RWPE2 (cell line): ENCODE results near the gene IGF2R.
"Not testable (repeated sequence)": the region's sequence is repeated elsewhere in the genome, so short reads cannot be mapped to it uniquely, and the experiment has no call there.

Source experiments
- ATAC-seq: fragments of 200-7000 bp; cut with Tn5 transposase; 3 replicates; pipeline ENCODE4 v1.9.1; 2021; ENCODE audit warnings: low read depth
- DNase-seq: peaks from one replicate; pipeline ENCODE4 v3.0.0-alpha.2; 2020; ENCODE audit warnings: low spot score
- H3K27ac ChIP-seq: fragments of 450-650 bp; 2 replicates; pipeline ENCODE4 v1.5.1; 2017; ENCODE audit warnings: mild to moderate bottlenecking; ENCODE audit not compliant: poor library complexity, severe bottlenecking
- H3K27me3 ChIP-seq: fragments of 250-450 bp; sonication (Bioruptor Pico); 2 replicates; pipeline ENCODE4 v1.5.1; 2021; ENCODE audit warnings: mild to moderate bottlenecking, moderate library complexity; ENCODE audit not compliant: insufficient read depth, poor library complexity, severe bottlenecking
- H3K36me3 ChIP-seq: fragments of 250-450 bp; sonication (Bioruptor Pico); 2 replicates; pipeline ENCODE4 v1.5.1; 2020; ENCODE audit warnings: low read depth, mild to moderate bottlenecking, moderate library complexity
- H3K4me1 ChIP-seq: fragments of 250-450 bp; sonication (Bioruptor Pico); 2 replicates; pipeline ENCODE4 v1.5.1; 2021; ENCODE audit warnings: mild to moderate bottlenecking, moderate library complexity; ENCODE audit not compliant: insufficient read depth, poor library complexity, severe bottlenecking
- H3K4me3 ChIP-seq: fragments of 250-450 bp; sonication (Bioruptor Pico); 2 replicates; pipeline ENCODE4 v1.5.1; 2021; ENCODE audit warnings: mild to moderate bottlenecking, moderate library complexity; ENCODE audit not compliant: severe bottlenecking
- H3K9me3 ChIP-seq: fragments of 250-450 bp; sonication (Bioruptor Pico); 2 replicates; pipeline ENCODE4 v1.5.1; 2021; ENCODE audit warnings: mild to moderate bottlenecking, moderate library complexity; ENCODE audit not compliant: severe bottlenecking
- TF ChIP-seq, protein P1 (sequence below): fragments of 450-650 bp; IDR thresholded peaks from one replicate; pipeline ENCODE4 v1.5.1; 2017; ENCODE audit warnings: mild to moderate bottlenecking, moderate library complexity; ENCODE audit not compliant: poor library complexity, severe bottlenecking

The IGF2R gene

DNA sequence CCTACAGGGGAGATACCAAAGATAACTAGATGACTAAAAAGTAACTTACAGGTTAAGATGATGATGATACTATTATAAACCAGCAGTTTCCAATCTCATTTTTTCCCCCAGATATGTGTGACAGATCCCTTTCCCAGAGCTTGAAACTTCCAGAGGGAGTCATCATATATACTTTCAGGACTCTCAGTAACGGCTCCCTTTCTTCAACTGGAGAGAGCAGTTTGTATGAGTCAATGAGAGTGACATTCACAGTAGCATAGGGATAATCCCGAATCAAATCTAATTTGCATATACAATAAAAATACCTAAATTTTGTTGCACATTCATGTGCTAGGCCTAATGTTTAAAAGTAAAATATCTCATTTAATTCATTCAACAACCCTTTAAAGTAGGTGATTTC is 29.7 kb downstream of the IGF2R start:
- no peak for DNase-seq
- ATAC-seq: no peak
- H3K27ac ChIP-seq: no peak overlapping the region
- H3K27me3 ChIP-seq: no peaks in the 10 kb centered on the region
- H3K4me1 ChIP-seq: no peaks in the 10 kb centered on the region
- no peak overlapping the region for H3K4me3 ChIP-seq
- TF ChIP-seq, protein P1, sequence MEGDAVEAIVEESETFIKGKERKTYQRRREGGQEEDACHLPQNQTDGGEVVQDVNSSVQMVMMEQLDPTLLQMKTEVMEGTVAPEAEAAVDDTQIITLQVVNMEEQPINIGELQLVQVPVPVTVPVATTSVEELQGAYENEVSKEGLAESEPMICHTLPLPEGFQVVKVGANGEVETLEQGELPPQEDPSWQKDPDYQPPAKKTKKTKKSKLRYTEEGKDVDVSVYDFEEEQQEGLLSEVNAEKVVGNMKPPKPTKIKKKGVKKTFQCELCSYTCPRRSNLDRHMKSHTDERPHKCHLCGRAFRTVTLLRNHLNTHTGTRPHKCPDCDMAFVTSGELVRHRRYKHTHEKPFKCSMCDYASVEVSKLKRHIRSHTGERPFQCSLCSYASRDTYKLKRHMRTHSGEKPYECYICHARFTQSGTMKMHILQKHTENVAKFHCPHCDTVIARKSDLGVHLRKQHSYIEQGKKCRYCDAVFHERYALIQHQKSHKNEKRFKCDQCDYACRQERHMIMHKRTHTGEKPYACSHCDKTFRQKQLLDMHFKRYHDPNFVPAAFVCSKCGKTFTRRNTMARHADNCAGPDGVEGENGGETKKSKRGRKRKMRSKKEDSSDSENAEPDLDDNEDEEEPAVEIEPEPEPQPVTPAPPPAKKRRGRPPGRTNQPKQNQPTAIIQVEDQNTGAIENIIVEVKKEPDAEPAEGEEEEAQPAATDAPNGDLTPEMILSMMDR: no peak
- H3K9me3 ChIP-seq: peaks cover 5% of the 10 kb centered on the region
- peaks cover 38% of the 10 kb centered on the region for H3K36me3 ChIP-seq

DNA sequence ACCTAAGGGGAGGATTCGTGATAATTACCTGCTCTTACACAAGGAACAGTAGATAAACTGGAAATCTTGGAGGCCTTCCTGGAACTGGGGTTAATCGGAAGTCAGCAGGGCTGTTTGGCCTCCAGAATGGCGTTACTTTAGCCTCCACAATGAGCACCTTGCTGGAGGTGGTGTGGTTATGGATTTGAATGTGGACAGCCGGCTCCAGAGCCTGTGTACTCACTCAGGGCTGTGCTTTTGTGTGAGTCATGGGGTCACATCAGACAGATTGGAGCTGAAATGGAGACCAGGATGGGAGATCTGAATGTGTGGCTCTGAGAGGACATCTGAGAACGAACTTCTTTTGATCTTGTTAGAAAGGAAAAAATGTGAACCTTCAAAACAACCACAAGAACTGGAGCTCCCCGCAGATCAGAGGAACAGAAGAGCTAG is 30.4 kb downstream of the IGF2R start:
- no peak for DNase-seq
- H3K36me3 ChIP-seq: peaks cover 38% of the 10 kb centered on the region

DNA sequence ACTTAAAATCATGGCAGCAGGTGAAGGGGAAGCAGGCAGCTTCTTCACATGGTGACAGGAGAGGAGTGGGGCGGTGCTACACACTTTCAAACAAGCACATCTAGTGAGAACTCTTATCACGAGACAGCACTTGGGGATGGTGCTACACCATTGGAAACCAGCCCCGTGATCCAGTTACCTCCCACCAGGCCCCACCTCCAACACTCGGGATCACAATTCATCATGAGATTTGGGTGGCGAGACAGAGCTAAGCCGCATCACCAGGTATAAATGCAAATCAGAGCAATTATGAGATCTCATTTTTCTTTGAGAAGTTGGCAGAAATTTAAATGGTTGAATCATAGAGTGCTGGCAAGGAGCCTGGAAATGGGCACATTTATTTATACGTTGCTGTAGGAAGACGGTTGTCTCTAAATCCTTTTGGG is 31.4 kb downstream of the IGF2R start:
- Histone ChIP-seq H3K36me3 (peaks cover 28% of the 10 kb centered on the region), H3K27ac (no peak overlapping the region), H3K4me1 (no peaks in the 10 kb centered on the region), H3K27me3 (no peaks in the 10 kb centered on the region), H3K9me3 (peaks cover 2% of the 10 kb centered on the region), H3K4me3 (no peak overlapping the region)
- DNase-seq: no peak
- ATAC-seq: no peak
- TF ChIP-seq, protein P1: no peak

More for the DNA sequence above, 30.4 kb downstream of the IGF2R start:
- Histone ChIP-seq H3K27ac (no peak overlapping the region), H3K4me3 (no peak overlapping the region), H3K9me3 (peaks cover 5% of the 10 kb centered on the region), H3K4me1 (no peaks in the 10 kb centered on the region), H3K27me3 (no peaks in the 10 kb centered on the region)
- TF ChIP-seq, protein P1: no peak
- no peak for ATAC-seq

DNA sequence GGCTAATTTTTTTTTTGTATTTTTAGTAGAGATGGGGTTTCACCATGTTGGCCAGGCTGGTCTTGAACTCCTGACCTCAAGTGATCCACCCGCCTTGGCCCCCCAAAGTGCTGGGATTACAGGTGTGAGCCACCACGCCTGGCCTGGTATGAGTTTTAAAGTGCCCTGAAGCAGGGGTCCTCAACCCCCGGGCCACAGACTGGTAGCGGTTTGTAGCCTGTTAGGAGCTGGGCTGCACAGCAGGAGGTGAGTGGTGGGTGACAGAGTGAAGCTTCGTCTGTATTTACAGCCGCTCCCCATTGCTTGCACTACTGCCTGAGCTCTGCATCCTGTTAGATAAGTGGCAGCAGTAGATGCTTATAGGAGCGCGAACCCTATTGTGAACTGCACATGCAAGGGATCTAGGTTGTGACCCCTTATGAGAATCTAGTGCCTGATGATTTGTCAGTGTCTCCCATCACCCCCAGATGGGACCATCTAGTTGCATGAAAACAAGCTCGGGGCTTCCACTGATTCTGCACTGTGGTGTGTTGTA is 32.1 kb downstream of the IGF2R start:
- not testable (repeated sequence) for H3K9me3 ChIP-seq, DNase-seq, H3K27me3 ChIP-seq, H3K4me1 ChIP-seq, ATAC-seq, H3K4me3 ChIP-seq, H3K27ac ChIP-seq
- H3K36me3 ChIP-seq: peaks cover 23% of the 10 kb centered on the region

DNA sequence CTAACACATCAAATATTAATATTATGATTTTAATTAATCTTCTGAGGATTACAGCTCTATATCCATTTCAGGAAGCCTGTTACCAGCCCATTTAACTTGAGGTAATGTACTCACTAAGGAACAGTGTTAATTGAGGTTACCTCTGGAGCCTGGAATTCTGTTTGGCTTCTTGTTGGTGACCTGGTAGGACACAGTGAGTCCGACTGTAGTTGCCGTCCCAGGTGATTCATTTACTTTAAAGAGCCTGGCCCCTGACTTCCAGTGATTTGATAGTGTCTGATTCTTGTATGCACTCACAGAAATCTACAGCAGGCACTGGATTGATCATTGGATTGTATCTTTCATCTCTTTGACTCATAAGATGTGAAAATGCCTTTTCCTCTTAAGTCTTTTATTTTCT is 34.0 kb downstream of the IGF2R start:
- ATAC-seq (no peak), DNase-seq (no peak)
- H3K36me3 ChIP-seq: peaks cover 23% of the 10 kb centered on the region
- no peak overlapping the region for H3K4me3 ChIP-seq
- no peaks in the 10 kb centered on the region for H3K4me1 ChIP-seq
- TF ChIP-seq, protein P1: no peak
- no peak overlapping the region for H3K27ac ChIP-seq
- no peaks in the 10 kb centered on the region for H3K27me3 ChIP-seq
- no peaks in the 10 kb centered on the region for H3K9me3 ChIP-seq
